Glutamatergic neuron (in vitro differentiated cells): ENCODE measurements around the gene GNLY. TPM values are rescaled to one million over a fixed set of nuclear protein-coding genes. Genes with fewer than 3 reads are reported as not detected.

Experiments used
- DNase-seq: peaks from one replicate; pipeline ENCODE4 v3.0.0; 2022
- H3K27ac Mint-ChIP-seq: one replicate; pipeline ENCODE4 v1.8.0; 2020; ENCODE audit warnings: mild to moderate bottlenecking, mixed read lengths, inconsistent platforms; ENCODE audit not compliant: unreplicated experiment
- H3K27me3 Mint-ChIP-seq: one replicate; pipeline ENCODE4 v1.8.0; 2020; ENCODE audit warnings: mild to moderate bottlenecking, moderate library complexity, mixed read lengths, inconsistent platforms; ENCODE audit not compliant: unreplicated experiment
- H3K36me3 Mint-ChIP-seq: one replicate; pipeline ENCODE4 v1.8.0; 2020; ENCODE audit warnings: mild to moderate bottlenecking, mixed read lengths, inconsistent platforms; ENCODE audit not compliant: unreplicated experiment
- H3K4me1 Mint-ChIP-seq: one replicate; pipeline ENCODE4 v1.8.0; 2020; ENCODE audit warnings: mild to moderate bottlenecking, low read depth, mixed read lengths, inconsistent platforms; ENCODE audit not compliant: unreplicated experiment
- H3K4me3 Mint-ChIP-seq: one replicate; pipeline ENCODE4 v1.8.0; 2020; ENCODE audit warnings: mild to moderate bottlenecking, mixed read lengths, inconsistent platforms; ENCODE audit not compliant: unreplicated experiment
- H3K9me3 Mint-ChIP-seq: one replicate; pipeline ENCODE4 v1.8.0; 2020; ENCODE audit warnings: mild to moderate bottlenecking, moderate library complexity, mixed read lengths, inconsistent platforms; ENCODE audit not compliant: unreplicated experiment
- total RNA-seq: library from RNA; stranded (reverse); fragmentation: NEBNext Ultra II Directional; extraction: Animal tissue kit (Norgen Biotek cat#: 25700); gene quantifications from one replicate; pipeline ENCODE4 v1.2.1, GENCODE V29; 2021; ENCODE audit not compliant: unreplicated experiment
- TF ChIP-seq, protein P1 (sequence below): fragments of 200-600 bp; sonication (generic); IDR thresholded peaks from one replicate; pipeline ENCODE4 v1.5.0; 2021; ENCODE audit not compliant: partially characterized antibody, unreplicated experiment

The GNLY gene
- total RNA-seq, 1 donor from 2014 or later = not detected

DNA sequence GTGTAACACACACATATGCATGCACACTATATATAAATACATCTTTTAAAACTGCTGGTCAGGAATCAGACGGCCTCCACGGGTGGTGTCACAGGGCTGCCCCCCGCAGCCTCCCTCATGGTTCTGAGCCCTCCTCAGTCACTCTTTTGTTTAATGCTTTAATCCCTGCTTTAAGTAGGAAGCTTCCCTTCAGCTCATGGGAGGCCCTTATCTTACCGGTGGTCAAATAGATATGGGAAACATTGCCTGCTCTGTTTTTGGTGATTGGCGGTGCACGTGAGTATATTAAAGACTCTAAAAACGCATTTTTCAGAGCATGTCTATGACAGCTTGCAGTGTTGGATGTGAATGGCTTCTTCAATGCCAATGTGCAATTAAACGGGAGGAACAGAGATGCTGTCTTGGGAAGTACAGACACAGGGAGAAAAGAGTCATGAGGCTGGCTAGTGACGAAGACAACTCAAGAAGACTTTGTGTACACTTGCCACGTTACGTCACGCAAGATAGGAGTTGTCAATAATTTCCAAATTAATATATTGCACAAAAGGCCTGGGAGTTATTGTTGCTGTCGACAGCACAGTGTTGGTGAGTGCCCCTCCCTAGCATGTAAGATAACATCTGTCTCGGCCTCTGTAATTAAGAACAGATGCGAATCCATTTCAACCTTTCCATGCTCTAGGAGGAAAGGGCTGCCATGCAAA, 23.3 kb downstream of the GNLY start:
- H3K9me3 Mint-ChIP-seq = peaks cover 3% of the 10 kb centered on the region
- H3K27ac Mint-ChIP-seq = no peak overlapping the region
- DNase-seq = no peak
- TF ChIP-seq, protein P1, sequence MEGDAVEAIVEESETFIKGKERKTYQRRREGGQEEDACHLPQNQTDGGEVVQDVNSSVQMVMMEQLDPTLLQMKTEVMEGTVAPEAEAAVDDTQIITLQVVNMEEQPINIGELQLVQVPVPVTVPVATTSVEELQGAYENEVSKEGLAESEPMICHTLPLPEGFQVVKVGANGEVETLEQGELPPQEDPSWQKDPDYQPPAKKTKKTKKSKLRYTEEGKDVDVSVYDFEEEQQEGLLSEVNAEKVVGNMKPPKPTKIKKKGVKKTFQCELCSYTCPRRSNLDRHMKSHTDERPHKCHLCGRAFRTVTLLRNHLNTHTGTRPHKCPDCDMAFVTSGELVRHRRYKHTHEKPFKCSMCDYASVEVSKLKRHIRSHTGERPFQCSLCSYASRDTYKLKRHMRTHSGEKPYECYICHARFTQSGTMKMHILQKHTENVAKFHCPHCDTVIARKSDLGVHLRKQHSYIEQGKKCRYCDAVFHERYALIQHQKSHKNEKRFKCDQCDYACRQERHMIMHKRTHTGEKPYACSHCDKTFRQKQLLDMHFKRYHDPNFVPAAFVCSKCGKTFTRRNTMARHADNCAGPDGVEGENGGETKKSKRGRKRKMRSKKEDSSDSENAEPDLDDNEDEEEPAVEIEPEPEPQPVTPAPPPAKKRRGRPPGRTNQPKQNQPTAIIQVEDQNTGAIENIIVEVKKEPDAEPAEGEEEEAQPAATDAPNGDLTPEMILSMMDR = no peak
- no peak overlapping the region for H3K4me3 Mint-ChIP-seq
- H3K4me1 Mint-ChIP-seq = peaks cover 7% of the 10 kb centered on the region
- peaks cover 4% of the 10 kb centered on the region for H3K27me3 Mint-ChIP-seq
- H3K36me3 Mint-ChIP-seq = peaks cover 5% of the 10 kb centered on the region

DNA sequence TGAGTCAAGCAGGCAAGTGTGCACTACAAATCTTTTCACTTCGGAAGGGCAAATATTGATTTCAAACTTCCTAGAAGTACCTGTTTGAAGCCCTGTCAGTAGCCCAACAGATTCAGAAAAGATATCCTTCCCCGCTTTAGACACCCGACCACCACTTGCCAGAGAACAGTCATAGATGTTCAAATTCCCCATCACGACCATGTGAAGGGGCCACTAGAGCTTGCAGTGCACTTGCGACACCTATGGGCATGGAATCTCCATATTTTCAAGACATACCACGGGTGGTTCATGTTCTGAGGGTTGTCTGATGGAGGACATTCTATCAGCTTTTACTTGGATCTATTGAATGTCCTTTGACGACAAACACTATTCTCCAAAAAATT, 23.8 kb downstream of the GNLY start:
- Mint-ChIP-seq H3K27ac (no peak overlapping the region), H3K27me3 (peaks cover 4% of the 10 kb centered on the region)

DNA sequence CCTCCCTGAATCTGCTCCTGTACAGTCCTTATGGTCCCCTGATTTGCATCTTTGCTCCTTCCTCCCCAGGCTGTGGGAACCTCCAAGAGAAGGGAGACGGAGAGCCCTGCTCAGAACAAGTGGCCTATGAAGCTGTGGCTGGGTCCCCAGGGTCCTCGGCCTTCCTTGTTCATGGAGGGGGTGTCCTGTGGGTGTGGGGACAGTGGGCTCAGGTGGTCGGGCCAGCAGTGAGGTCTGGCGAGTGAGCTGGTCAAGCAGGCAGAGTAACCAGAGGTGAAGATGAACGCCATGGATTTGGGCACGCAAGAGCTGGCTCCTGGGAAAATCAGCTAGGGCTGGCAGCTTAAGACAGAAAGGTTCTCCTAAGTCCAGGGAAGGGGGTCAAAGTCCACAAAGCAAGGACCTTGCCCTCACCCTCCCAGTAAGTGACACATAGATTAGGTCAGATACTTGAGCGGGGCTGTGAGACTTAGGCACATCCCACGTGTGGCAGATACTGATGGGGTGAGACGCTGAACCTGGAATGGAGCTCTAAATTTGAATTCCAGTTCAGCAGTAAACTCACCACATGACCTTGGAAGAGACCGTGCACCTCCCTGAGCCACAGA, 24.8 kb downstream of the GNLY start:
- H3K9me3 Mint-ChIP-seq = peaks cover 2% of the 10 kb centered on the region
- TF ChIP-seq, protein P1 = no peak
- H3K4me3 Mint-ChIP-seq = no peak overlapping the region
- no peak for DNase-seq
- no peak overlapping the region for H3K27ac Mint-ChIP-seq
- H3K36me3 Mint-ChIP-seq = peaks cover 5% of the 10 kb centered on the region
- peaks cover 9% of the 10 kb centered on the region for H3K4me1 Mint-ChIP-seq
- H3K27me3 Mint-ChIP-seq = peaks cover 4% of the 10 kb centered on the region

More for the DNA sequence above, 23.8 kb downstream of the GNLY start:
- TF ChIP-seq, protein P1 = no peak
- Mint-ChIP-seq H3K9me3 (peaks cover 3% of the 10 kb centered on the region), H3K4me1 (peaks cover 7% of the 10 kb centered on the region), H3K4me3 (no peak overlapping the region), H3K36me3 (peaks cover 5% of the 10 kb centered on the region)
- DNase-seq = no peak

DNA sequence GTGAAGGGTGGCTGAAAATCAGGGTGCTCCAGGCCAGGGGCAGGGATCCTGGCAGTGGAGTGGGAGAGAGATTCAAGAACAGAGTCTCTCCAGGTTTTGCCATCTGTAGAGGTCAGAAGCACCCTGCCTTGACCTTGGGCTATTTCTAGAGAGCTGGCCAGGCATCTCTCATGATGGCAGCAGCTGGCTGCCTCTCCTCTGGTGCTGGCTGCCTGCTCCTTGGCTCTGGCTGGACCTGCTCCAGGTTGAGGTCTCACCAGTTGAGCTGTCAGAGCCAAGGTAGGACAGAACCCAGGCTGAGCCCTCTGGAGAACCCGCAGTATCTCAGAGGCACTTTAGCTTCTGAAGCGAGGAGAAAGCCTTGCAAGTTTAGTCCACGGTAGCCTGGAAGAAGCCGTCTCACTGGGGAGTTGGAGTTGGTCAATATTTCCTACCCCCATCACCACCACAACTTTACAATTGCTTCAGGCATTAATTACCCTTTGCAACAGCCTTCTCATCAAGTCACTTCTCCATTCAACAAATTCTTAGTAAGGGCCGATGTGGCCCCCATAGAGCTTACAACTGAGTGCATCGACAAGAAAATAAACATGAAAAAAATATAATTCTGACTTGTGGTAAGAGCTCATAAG, 25.6 kb downstream of the GNLY start:
- Mint-ChIP-seq H3K4me3 (no peak overlapping the region), H3K36me3 (peaks cover 5% of the 10 kb centered on the region), H3K27ac (no peak overlapping the region), H3K9me3 (peaks cover 2% of the 10 kb centered on the region), H3K4me1 (peaks cover 14% of the 10 kb centered on the region), H3K27me3 (peaks cover 4% of the 10 kb centered on the region)
- no peak for DNase-seq
- TF ChIP-seq, protein P1 = no peak

DNA sequence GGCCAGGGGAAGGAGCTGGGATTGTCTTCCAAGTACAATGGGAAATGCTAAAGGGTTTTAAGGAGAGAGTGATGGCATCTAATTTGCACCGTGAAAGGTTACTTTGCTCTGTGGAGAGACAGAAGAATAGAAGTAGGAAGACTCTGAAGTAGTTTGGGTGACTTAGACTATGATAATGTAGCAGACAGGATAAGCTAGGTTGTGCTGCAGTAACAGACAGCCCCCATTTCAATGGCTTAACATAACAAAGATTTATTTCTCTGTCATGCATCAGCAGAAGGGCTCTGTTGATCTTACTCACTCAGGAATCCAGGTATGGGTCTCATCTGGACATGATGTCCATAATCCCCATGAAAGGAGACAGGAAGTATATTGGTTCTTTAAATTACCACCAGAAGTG, 26.4 kb downstream of the GNLY start:
- Mint-ChIP-seq H3K4me3 (no peak overlapping the region), H3K4me1 (peaks cover 20% of the 10 kb centered on the region), H3K36me3 (peaks cover 5% of the 10 kb centered on the region), H3K9me3 (peaks cover 4% of the 10 kb centered on the region), H3K27me3 (peaks cover 4% of the 10 kb centered on the region), H3K27ac (no peak overlapping the region)
- no peak for DNase-seq
- TF ChIP-seq, protein P1 = no peak
